Measurements from ENCODE around the gene EIF5A.

DNA sequence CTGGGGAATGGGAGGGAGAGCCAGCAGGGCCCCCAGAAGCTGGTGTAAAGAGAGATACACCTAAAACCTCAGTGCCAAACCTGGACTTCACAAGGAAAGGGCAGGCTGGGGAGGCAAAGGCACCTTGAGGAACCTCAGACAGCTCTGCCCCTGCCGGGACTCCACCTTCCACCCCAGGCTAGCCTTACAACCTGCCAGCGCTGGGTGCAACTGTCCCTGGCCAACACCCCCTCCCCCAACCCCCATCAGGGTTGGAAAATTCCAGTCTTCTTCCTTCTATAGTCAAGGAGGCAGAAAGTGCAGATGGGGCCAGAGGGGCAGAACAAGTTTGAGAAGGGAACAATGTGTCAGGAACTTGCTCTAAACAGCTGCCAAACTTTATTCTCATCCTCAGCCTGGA lies 15.2 kb upstream of the EIF5A start:
- TF ChIP-seq FOXM1 (IDR thresholded peaks at IDR 0.05; ENCODE audit: borderline replicate concordance, low read depth) (no peak), NFIC (IDR thresholded peaks at IDR 0.05) (no peak), TAF1 (IDR thresholded peaks at IDR 0.05; ENCODE audit: low read depth) (no peak), REST (IDR thresholded peaks at IDR 0.05; ENCODE audit: low read depth) (no peak), RAD21 (IDR thresholded peaks at IDR 0.05; ENCODE audit: low read depth) (no peak), EP300 (IDR thresholded peaks at IDR 0.05; ENCODE audit: borderline replicate concordance) (no peak)
- TF ChIP-seq, protein P1, sequence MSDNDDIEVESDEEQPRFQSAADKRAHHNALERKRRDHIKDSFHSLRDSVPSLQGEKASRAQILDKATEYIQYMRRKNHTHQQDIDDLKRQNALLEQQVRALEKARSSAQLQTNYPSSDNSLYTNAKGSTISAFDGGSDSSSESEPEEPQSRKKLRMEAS (IDR thresholded peaks at IDR 0.05), result no peak
- TF ChIP-seq, protein P2, sequence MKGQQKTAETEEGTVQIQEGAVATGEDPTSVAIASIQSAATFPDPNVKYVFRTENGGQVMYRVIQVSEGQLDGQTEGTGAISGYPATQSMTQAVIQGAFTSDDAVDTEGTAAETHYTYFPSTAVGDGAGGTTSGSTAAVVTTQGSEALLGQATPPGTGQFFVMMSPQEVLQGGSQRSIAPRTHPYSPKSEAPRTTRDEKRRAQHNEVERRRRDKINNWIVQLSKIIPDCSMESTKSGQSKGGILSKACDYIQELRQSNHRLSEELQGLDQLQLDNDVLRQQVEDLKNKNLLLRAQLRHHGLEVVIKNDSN (IDR thresholded peaks at IDR 0.05), result no peak
